GM13977 (cell line): ENCODE measurements around the gene CA12.

ENCODE experiments used
- DNase-seq: peaks from one replicate; pipeline ENCODE4 v3.0.0; 2012; ENCODE audit warnings: low spot score
- CTCF ChIP-seq: IDR thresholded peaks from 2 replicates; pipeline ENCODE4 v1.5.1; 2012; ENCODE audit warnings: mild to moderate bottlenecking, control low read depth; ENCODE audit not compliant: insufficient read depth; ENCODE audit errors: extremely low read depth, missing control alignments
- in situ Hi-C: fragments of 300-500 bp; cut with MboI; formaldehyde crosslinking; loops from one replicate; pipeline ENCODE4 v1.12.0; 2022; ENCODE audit warnings: low sequenced_read_pairs, low pct_unique_long_range_greater_than_20kb, mixed read lengths, inconsistent platforms; ENCODE audit not compliant: unreplicated experiment

Gene CA12

GRCh38 chr15:63367900-63368299, 13.7 kb downstream of the CA12 start:
- no peak for TF ChIP-seq CTCF
- in situ Hi-C loops, result no loop called here
- DNase-seq, result no peak

GRCh38 chr15:63367390-63367789, 14.3 kb downstream of the CA12 start:
- in situ Hi-C loops, result no loop called here
- no peak for DNase-seq
- no peak for TF ChIP-seq CTCF

GRCh38 chr15:63366451-63366850, 15.2 kb downstream of the CA12 start:
- DNase-seq, result no peak
- in situ Hi-C loops, result no loop called here
- TF ChIP-seq CTCF, result no peak

- no peak for TF ChIP-seq CTCF
- in situ Hi-C loops, result no loop called here
- no peak for DNase-seq
These were observed 16.4 kb downstream of the CA12 start for GRCh38 chr15:63365273-63365680.

GRCh38 chr15:63364399-63365272, 17.0 kb downstream of the CA12 start:
- no peak for TF ChIP-seq CTCF
- in situ Hi-C loops, result no loop called here
- DNase-seq, result no peak

- no peak for TF ChIP-seq CTCF
- in situ Hi-C loops, result no loop called here
- DNase-seq, result no peak
These were observed 18.4 kb downstream of the CA12 start for GRCh38 chr15:63363292-63363691.
